NCI-H146 (cell line): ENCODE measurements around the gene SNTA1.
"Not testable (repeated sequence)": the region's sequence is repeated elsewhere in the genome, so short reads cannot be mapped to it uniquely, and the experiment has no call there.

Experiments
- DNase-seq: peaks from one replicate; lab custom pipeline; 2025; lab: John Stamatoyannopoulos, UW

SNTA1 gene

GRCh38 chr20:33393609-33394008, 50.0 kb downstream of the SNTA1 start:
- DNase-seq, result no peak

- no peak for DNase-seq
Measured at GRCh38 chr20:33391722-33392415, 51.7 kb downstream of the SNTA1 start.

- DNase-seq, result not testable (repeated sequence)
Measured at GRCh38 chr20:33389326-33389725, 54.2 kb downstream of the SNTA1 start.

- no peak for DNase-seq
Measured at GRCh38 chr20:33388268-33388667, 55.3 kb downstream of the SNTA1 start.

GRCh38 chr20:33387177-33387576, 56.4 kb downstream of the SNTA1 start:
- DNase-seq, result no peak

- no peak for DNase-seq
Measured at GRCh38 chr20:33386673-33387072, 56.9 kb downstream of the SNTA1 start.

- DNase-seq, result no peak
Measured at GRCh38 chr20:33377366-33377765, 66.2 kb downstream of the SNTA1 start.

GRCh38 chr20:33373735-33374605, 69.6 kb downstream of the SNTA1 start:
- peak; percentile 97 for DNase-seq

- no peak for DNase-seq
Measured at GRCh38 chr20:33372993-33373441, 70.5 kb downstream of the SNTA1 start.

GRCh38 chr20:33370291-33370690, 73.3 kb downstream of the SNTA1 start:
- DNase-seq, result no peak

GRCh38 chr20:33362898-33363297, 80.7 kb downstream of the SNTA1 start:
- no peak for DNase-seq

GRCh38 chr20:33359399-33360261, 83.9 kb downstream of the SNTA1 start:
- no peak for DNase-seq
